Fibroblast of lung (primary cell): ENCODE results near the gene MOGAT1.

Source experiments
- EZH2 ChIP-seq: IDR thresholded peaks from 2 replicates; pipeline ENCODE4 v1.5.1; 2012; ENCODE audit warnings: low read length, control low read depth, mild to moderate bottlenecking; ENCODE audit errors: missing control alignments
- TF ChIP-seq, protein P1 (sequence below), 2 donors: IDR thresholded peaks in 1 of 2; conservative IDR thresholded peaks in 1 of 2; 1 replicate in 1 of 2; 2 replicates in 1 of 2; pipeline ENCODE4 v1.5.1; 2011 to 2012; ENCODE audit warnings: low read length in 2 of 2, control low read depth in 1 of 2, inconsistent platforms in 1 of 2, low read depth in 1 of 2, mild to moderate bottlenecking in 1 of 2

- TF ChIP-seq, protein P1, sequence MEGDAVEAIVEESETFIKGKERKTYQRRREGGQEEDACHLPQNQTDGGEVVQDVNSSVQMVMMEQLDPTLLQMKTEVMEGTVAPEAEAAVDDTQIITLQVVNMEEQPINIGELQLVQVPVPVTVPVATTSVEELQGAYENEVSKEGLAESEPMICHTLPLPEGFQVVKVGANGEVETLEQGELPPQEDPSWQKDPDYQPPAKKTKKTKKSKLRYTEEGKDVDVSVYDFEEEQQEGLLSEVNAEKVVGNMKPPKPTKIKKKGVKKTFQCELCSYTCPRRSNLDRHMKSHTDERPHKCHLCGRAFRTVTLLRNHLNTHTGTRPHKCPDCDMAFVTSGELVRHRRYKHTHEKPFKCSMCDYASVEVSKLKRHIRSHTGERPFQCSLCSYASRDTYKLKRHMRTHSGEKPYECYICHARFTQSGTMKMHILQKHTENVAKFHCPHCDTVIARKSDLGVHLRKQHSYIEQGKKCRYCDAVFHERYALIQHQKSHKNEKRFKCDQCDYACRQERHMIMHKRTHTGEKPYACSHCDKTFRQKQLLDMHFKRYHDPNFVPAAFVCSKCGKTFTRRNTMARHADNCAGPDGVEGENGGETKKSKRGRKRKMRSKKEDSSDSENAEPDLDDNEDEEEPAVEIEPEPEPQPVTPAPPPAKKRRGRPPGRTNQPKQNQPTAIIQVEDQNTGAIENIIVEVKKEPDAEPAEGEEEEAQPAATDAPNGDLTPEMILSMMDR (conservative IDR thresholded peaks at IDR 0.05 in 1 of 2, IDR thresholded peaks at IDR 0.05 in 1 of 2; ENCODE audit: low read depth in 1 of 2, low read length in 2 of 2), result no peak
- no peak for TF ChIP-seq EZH2
These were observed 14.8 kb downstream of the MOGAT1 start for GRCh38 chr2:222686086-222686750.
